WTC11 (cell line): ENCODE results near the gene TMCC1.

ENCODE experiments used
- SP1 ChIP-seq: sonication (generic); formaldehyde crosslinking; conservative IDR thresholded peaks from 2 replicates; pipeline ENCODE4 v1.8.1; 2022; ENCODE audit warnings: missing genetic modification reagents
- ZNF416 ChIP-seq: fragments of 250-450 bp; sonication (Bioruptor Pico); IDR thresholded peaks from 2 replicates; pipeline ENCODE4 v1.9.0; 2021; ENCODE audit warnings: mild to moderate bottlenecking, inconsistent platforms
- TF ChIP-seq, protein P1 (sequence below): sonication (generic); formaldehyde crosslinking; IDR thresholded peaks from 2 replicates; pipeline ENCODE4 v1.8.1; 2023; ENCODE audit warnings: mild to moderate bottlenecking, missing genetic modification reagents, moderate library complexity

DNA sequence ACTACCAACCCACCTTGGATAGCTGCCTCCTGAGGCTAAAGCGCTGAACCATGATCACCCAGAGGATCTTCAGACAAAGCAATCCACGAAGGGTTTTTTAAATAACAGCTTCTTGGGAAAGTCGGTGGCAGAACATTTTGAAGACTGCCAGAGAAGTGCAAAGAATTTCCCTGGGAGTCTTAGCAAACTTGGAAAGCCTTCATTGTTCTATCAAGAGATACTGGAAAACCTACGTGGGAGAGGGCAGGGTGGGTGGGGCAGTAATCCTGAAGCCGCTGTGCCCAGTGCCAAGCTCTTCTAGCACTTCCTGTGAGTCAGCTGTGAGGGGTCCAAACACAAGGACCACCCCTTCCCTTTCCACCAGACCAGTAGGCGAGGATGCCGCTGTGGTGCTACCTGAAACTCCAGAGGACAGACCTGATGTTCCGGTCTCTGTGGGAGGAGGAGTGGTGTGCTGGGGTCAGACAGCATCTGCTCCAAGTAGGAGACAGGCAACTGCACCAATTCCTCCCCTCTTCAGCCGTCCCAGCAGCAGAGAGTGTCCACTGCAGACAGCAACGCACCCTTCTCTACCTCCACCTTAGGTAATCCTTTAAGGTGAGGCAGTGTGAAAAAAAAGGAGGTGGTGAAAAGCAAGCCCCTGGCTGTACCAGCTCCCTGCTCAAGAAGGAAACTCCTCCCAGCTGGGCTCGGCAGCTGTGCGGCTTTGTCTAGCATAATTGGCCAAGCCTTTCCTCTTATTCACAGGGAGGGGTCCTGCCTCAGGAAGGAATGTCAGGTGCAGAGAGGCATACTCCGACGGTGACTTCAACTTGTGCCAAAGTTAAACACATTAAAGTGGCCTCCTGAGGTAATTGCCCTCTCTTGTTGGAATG, 99.0 kb downstream of the TMCC1 start:
- no peak for TF ChIP-seq SP1 (CRISPR knock-in tag)
- no peak for TF ChIP-seq ZNF416 (CRISPR knock-in tag)
- TF ChIP-seq, protein P1, sequence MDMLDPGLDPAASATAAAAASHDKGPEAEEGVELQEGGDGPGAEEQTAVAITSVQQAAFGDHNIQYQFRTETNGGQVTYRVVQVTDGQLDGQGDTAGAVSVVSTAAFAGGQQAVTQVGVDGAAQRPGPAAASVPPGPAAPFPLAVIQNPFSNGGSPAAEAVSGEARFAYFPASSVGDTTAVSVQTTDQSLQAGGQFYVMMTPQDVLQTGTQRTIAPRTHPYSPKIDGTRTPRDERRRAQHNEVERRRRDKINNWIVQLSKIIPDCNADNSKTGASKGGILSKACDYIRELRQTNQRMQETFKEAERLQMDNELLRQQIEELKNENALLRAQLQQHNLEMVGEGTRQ (CRISPR knock-in tag) = no peak
